ENCODE data around the gene IPO5. TPM values are rescaled to one million over a fixed set of nuclear protein-coding genes. Genes with fewer than 3 reads are reported as not detected.

The IPO5 gene
- polyA plus RNA-seq, 3 donors = 17.5 to 21.6 (median 20.7) TPM

GRCh38 chr13:97975280-97975847 is 21.9 kb downstream of the IPO5 start:
- intact Hi-C loops (cut with micrococcal nuclease) = loop anchor here (10.0 kb wide), 1 partner anchor 541 kb away; the partner anchor contains the start of gene RAP2A (in 2 of the 2)
- Mint-ChIP-seq H3K4me1 (peaks cover 14% of the 10 kb centered on the region), H3K36me3 (no peaks in the 10 kb centered on the region), H3K4me3 (peak overlapping the region; percentile 81 to 86), H3K9me3 (no peaks in the 10 kb centered on the region), H3K27me3 (ENCODE audit: low read depth in 3 of 3) (peaks cover 4 to 10% (median 4%) of the 10 kb centered on the region in 3 donors), H3K27ac (peak overlapping the region in 6 of 7 donors; percentile 61 to 92 (median 88))
- Histone ChIP-seq H3K4me2 (replicated peaks; ENCODE audit: extremely low read depth, low read length, poor library complexity, severe bottlenecking) (peak overlapping the region; percentile 92), H3K9me3 (replicated peaks in 1 of 2; ENCODE audit: control insufficient read depth in 1 of 2, insufficient read depth in 1 of 2, low read length in 2 of 2) (no peaks in the 10 kb centered on the region), H3K27ac (ENCODE audit: low read depth in 1 of 2, low read length in 2 of 2) (peak overlapping the region in 1 of 2 donors; percentile 83), H4K20me1 (ENCODE audit: insufficient read depth, low read length) (no peaks in the 10 kb centered on the region), H3K79me2 (ENCODE audit: insufficient read depth, low read length) (peaks cover 35% of the 10 kb centered on the region), H3K36me3 (replicated peaks in 1 of 2; ENCODE audit: control insufficient read depth in 1 of 2, insufficient read depth in 2 of 2, low read length in 2 of 2) (no peaks in the 10 kb centered on the region), H3K4me1 (ENCODE audit: control insufficient read depth in 1 of 2, insufficient read depth in 2 of 2, low read length in 2 of 2) (peaks cover 15 to 21% of the 10 kb centered on the region in 2 donors), H3K9ac (ENCODE audit: insufficient read depth, low read length, poor library complexity, severe bottlenecking) (peak overlapping the region; percentile 85), H3K27me3 (ENCODE audit: control insufficient read depth in 2 of 2, insufficient read depth in 2 of 2, low read length in 2 of 2) (peaks cover 0 to 4% of the 10 kb centered on the region in 2 donors), H2AFZ (ENCODE audit: insufficient read depth, low read depth, low read length, poor library complexity, severe bottlenecking) (peak overlapping the region; percentile 89), H3K4me3 (replicated peaks in 1 of 3; ENCODE audit: low read depth in 2 of 3, low read length in 3 of 3) (peak overlapping the region; percentile 56 to 85 (median 69))
- WGBS (ENCODE audit: insufficient coverage) = 22% methylated on average over 15 of the region's 20 CpGs
- no peak for DNase-seq
- no peak for TF ChIP-seq CTCF (IDR thresholded peaks at IDR 0.05)

DNA sequence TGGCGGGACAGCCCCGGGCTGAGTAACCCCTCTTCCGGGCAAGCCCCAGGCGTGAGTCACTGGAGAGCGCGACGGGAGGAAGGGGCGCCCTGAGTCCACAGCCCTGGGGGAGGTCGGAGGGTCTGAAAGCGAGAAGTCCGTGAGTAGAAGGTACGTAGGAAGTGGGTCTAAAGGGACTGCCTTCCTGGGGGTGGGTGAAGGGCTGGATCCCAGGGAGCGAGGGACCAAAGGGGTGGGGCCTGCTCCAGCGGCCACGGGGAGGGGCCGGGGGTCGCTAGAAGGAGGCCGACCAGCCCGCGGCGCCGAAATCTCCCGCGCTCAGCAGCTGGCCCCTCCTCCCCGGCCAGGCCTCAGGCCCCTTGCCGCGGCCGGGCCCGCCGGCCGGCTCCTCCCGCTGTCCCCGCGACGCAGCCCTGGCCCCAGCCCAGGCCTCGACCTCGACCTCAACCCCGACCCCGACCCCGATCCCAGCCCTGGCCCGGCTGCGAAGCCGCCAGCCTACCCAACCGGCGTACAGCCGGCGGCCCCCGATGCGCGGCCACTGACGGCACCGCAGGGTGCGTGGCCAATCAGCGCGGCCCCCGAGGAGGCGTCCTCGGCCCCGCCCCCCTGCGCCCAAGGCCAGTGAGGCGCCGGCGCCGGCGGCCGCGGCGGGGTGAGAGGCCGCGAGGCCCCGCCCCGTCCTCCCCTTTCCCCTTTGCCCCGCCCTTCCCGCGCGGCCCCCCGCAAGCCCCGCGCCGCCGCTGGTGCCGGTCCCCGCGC is 22.6 kb downstream of the IPO5 start:
- Histone ChIP-seq H3K4me1 (ENCODE audit: control insufficient read depth in 1 of 2, insufficient read depth in 2 of 2, low read length in 2 of 2) (peaks cover 15 to 21% of the 10 kb centered on the region in 2 donors), H3K27me3 (ENCODE audit: control insufficient read depth in 2 of 2, insufficient read depth in 2 of 2, low read length in 2 of 2) (peaks cover 0 to 4% of the 10 kb centered on the region in 2 donors), H3K4me2 (replicated peaks; ENCODE audit: extremely low read depth, low read length, poor library complexity, severe bottlenecking) (peak overlapping the region; percentile 92), H3K79me2 (ENCODE audit: insufficient read depth, low read length) (peaks cover 36% of the 10 kb centered on the region), H3K4me3 (replicated peaks in 1 of 3; ENCODE audit: low read depth in 2 of 3, low read length in 3 of 3) (peak overlapping the region; percentile 69 to 94 (median 85)), H3K27ac (ENCODE audit: low read depth in 1 of 2, low read length in 2 of 2) (peak overlapping the region in 1 of 2 donors; percentile 83), H3K9me3 (replicated peaks in 1 of 2; ENCODE audit: control insufficient read depth in 1 of 2, insufficient read depth in 1 of 2, low read length in 2 of 2) (no peaks in the 10 kb centered on the region), H2AFZ (ENCODE audit: insufficient read depth, low read depth, low read length, poor library complexity, severe bottlenecking) (peak overlapping the region; percentile 89), H3K36me3 (replicated peaks in 1 of 2; ENCODE audit: control insufficient read depth in 1 of 2, insufficient read depth in 2 of 2, low read length in 2 of 2) (no peaks in the 10 kb centered on the region), H4K20me1 (ENCODE audit: insufficient read depth, low read length) (no peaks in the 10 kb centered on the region), H3K9ac (ENCODE audit: insufficient read depth, low read length, poor library complexity, severe bottlenecking) (peak overlapping the region; percentile 85)
- under 1% methylated on average over 79 of the region's 84 CpGs for WGBS (ENCODE audit: insufficient coverage)
- intact Hi-C loops (cut with micrococcal nuclease) = loop anchor here (10.0 kb wide), 1 partner anchor 541 kb away; the partner anchor contains the start of gene RAP2A (in 2 of the 2)
- peak; percentile 74 to 93 (median 85) for DNase-seq
- Mint-ChIP-seq H3K36me3 (no peaks in the 10 kb centered on the region), H3K27ac (peak overlapping the region in 6 of 7 donors; percentile 68 to 92 (median 88)), H3K4me3 (peak overlapping the region; percentile 81 to 86), H3K9me3 (no peaks in the 10 kb centered on the region), H3K4me1 (peaks cover 15% of the 10 kb centered on the region), H3K27me3 (ENCODE audit: low read depth in 3 of 3) (peaks cover 4 to 10% (median 4%) of the 10 kb centered on the region in 3 donors)
- TF ChIP-seq CTCF (IDR thresholded peaks at IDR 0.05) = no peak
